ENCODE measurements around the gene LMBR1.
"Not testable (repeated sequence)": the region's sequence is repeated elsewhere in the genome, so short reads cannot be mapped to it uniquely, and the experiment has no call there.

Gene LMBR1

GRCh38 chr7:156639426-156640256 is 253.3 kb downstream of the LMBR1 start:
- DNase-seq: peak in 1 of 2 donors; percentile 7
- H3K9me3 Mint-ChIP-seq: peaks cover 7 to 15% of the 10 kb centered on the region in 2 donors

GRCh38 chr7:156638443-156639077 is 254.4 kb downstream of the LMBR1 start:
- peaks cover 18% of the 10 kb centered on the region for H3K4me1 Mint-ChIP-seq
- H3K4me3 Mint-ChIP-seq: no peak overlapping the region
- H3K27me3 Mint-ChIP-seq: peaks cover 21% of the 10 kb centered on the region
- H3K9me3 Mint-ChIP-seq: peaks cover 7 to 15% of the 10 kb centered on the region in 2 donors
- DNase-seq (no peak), ATAC-seq (no peak)
- no peak overlapping the region for H3K27ac Mint-ChIP-seq

More at GRCh38 chr7:156639426-156640256, 253.3 kb downstream of the LMBR1 start:
- ATAC-seq: no peak
- Mint-ChIP-seq H3K27ac (peak overlapping the region in 1 of 2 donors; percentile 66), H3K4me3 (peak overlapping the region; percentile 87 to 93), H3K27me3 (peaks cover 32% of the 10 kb centered on the region), H3K4me1 (peaks cover 18% of the 10 kb centered on the region)

- Mint-ChIP-seq H3K4me1 (peaks cover 18% of the 10 kb centered on the region), H3K9me3 (peaks cover 7 to 15% of the 10 kb centered on the region in 2 donors)
- not testable (repeated sequence) for H3K27me3 Mint-ChIP-seq, H3K4me3 Mint-ChIP-seq, H3K27ac Mint-ChIP-seq, DNase-seq, ATAC-seq
Measured at GRCh38 chr7:156637093-156637492, 255.9 kb downstream of the LMBR1 start.

- no peak for DNase-seq
- ATAC-seq: no peak
- no peaks in the 10 kb centered on the region for H3K27me3 Mint-ChIP-seq
- H3K27ac Mint-ChIP-seq: no peak overlapping the region
- H3K9me3 Mint-ChIP-seq: peaks cover 7 to 15% of the 10 kb centered on the region in 2 donors
- H3K4me3 Mint-ChIP-seq: no peak overlapping the region
- peaks cover 11% of the 10 kb centered on the region for H3K4me1 Mint-ChIP-seq
Measured at GRCh38 chr7:156635529-156636385, 257.2 kb downstream of the LMBR1 start.

- Mint-ChIP-seq H3K27me3 (no peaks in the 10 kb centered on the region), H3K4me3 (no peak overlapping the region), H3K9me3 (peaks cover 6 to 13% of the 10 kb centered on the region in 2 donors), H3K27ac (no peak overlapping the region), H3K4me1 (peaks cover under 1% of the 10 kb centered on the region)
- ATAC-seq (no peak), DNase-seq (no peak)
Measured at GRCh38 chr7:156634117-156634516, 258.9 kb downstream of the LMBR1 start.

GRCh38 chr7:156629873-156630272 is 263.1 kb downstream of the LMBR1 start:
- Mint-ChIP-seq H3K4me1 (peaks cover 4% of the 10 kb centered on the region), H3K9me3 (peaks cover 15 to 18% of the 10 kb centered on the region in 2 donors), H3K4me3 (no peak overlapping the region), H3K27ac (no peak overlapping the region), H3K27me3 (no peaks in the 10 kb centered on the region)
- DNase-seq (no peak), ATAC-seq (no peak)

GRCh38 chr7:156628562-156628961 is 264.4 kb downstream of the LMBR1 start:
- H3K27ac Mint-ChIP-seq: no peak overlapping the region
- H3K9me3 Mint-ChIP-seq: peaks cover 15 to 18% of the 10 kb centered on the region in 2 donors
- no peak for ATAC-seq
- peaks cover 2% of the 10 kb centered on the region for H3K27me3 Mint-ChIP-seq
- H3K4me3 Mint-ChIP-seq: no peak overlapping the region
- no peak for DNase-seq
- peaks cover 4% of the 10 kb centered on the region for H3K4me1 Mint-ChIP-seq

Data from stimulated activated naive CD8-positive, alpha-beta T cell treated with anti-CD3 and anti-CD28 coated beads, Interleukin-15, amount 100 ng/mL, for 72 hours (primary cell).